Astrocyte (in vitro differentiated cells and primary cell): ENCODE measurements around the gene ACSM2A.
"Not testable (repeated sequence)": the region's sequence is repeated elsewhere in the genome, so short reads cannot be mapped to it uniquely, and the experiment has no call there.

Source experiments
- EZH2 ChIP-seq: IDR thresholded peaks from 2 replicates; pipeline ENCODE4 v1.6.1; 2012; ENCODE audit warnings: mild to moderate bottlenecking, low read length, inconsistent platforms; ENCODE audit not compliant: insufficient read depth
- TF ChIP-seq, protein P1 (sequence below): IDR thresholded peaks from 2 replicates; pipeline ENCODE4 v1.5.1; 2011; ENCODE audit warnings: low read depth, mild to moderate bottlenecking, inconsistent platforms, low read length, moderate library complexity; ENCODE audit not compliant: insufficient read depth

DNA sequence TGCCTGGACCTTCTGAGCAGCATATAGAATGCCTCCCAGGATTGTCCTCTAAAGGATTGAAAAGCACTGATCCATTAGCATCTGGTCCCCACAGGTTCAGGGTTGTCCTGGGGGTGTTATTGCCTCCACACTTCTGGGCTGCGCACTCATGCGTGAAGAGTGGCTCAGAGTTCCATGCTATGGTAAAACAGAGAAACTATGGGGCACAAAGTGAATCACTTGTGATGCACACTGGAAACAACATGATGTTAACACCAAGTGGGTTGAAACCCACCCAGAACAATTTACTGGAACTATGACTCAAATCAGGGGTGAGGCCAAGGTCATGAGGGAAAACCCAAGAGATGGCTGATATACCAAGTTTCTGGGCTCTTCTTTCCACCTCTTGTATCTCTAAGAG, 18.6 kb downstream of the ACSM2A start:
- TF ChIP-seq, protein P1, sequence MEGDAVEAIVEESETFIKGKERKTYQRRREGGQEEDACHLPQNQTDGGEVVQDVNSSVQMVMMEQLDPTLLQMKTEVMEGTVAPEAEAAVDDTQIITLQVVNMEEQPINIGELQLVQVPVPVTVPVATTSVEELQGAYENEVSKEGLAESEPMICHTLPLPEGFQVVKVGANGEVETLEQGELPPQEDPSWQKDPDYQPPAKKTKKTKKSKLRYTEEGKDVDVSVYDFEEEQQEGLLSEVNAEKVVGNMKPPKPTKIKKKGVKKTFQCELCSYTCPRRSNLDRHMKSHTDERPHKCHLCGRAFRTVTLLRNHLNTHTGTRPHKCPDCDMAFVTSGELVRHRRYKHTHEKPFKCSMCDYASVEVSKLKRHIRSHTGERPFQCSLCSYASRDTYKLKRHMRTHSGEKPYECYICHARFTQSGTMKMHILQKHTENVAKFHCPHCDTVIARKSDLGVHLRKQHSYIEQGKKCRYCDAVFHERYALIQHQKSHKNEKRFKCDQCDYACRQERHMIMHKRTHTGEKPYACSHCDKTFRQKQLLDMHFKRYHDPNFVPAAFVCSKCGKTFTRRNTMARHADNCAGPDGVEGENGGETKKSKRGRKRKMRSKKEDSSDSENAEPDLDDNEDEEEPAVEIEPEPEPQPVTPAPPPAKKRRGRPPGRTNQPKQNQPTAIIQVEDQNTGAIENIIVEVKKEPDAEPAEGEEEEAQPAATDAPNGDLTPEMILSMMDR = not testable (repeated sequence)
- not testable (repeated sequence) for TF ChIP-seq EZH2
